HG02970 (cell line): ENCODE results near the gene RO60.

Experiments used
- ATAC-seq: cut with Tn5 transposase; IDR thresholded peaks from one replicate; pipeline ENCODE4 v1.9.1; 2021; ENCODE audit warnings: mild to moderate bottlenecking, moderate library complexity, moderate number of reproducible peaks; ENCODE audit not compliant: unreplicated experiment, low FRiP score

The RO60 gene

DNA sequence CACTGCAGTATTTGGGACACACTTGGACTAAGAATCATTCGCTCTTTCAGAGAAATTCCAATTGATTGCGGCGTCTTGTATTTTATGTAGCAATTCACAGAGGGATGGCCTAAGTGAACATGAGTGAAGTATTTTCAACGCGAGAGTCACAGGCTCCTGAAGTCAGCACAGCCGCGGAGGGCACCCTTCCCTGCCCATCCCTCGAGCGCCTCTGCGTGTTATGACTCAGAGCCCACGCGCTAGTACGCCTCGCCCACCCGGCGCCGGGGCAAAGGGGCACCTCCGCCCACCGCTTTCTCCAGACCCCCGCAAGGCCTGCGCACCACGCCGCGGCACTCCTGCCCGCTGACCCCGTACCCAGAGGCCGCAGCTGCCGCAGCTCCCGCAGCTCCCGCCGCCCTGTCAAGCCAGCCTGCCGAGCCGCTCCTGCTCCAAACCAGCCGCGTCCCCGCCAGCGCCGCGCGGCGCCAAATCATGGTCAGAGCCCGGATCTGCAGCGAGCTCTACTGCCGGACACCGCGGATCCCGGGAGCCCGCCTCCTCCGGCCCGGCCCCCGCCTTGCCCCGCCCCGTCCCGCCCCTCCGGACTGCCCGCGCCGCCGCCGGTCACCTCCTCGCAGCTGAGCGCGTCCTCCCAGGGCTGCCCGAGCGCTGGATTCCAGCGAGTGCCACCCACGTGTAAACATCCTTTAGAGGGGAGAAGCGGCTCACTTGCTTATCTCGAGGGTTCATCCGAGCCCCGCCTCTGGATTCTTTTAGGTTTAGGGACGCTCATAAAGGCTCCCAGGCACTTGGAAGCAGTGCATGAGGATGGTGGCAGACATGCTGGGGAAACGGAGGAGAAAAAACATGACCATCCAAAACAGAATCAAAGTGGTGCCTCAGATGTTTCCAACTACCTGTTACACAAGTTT lies 45.8 kb downstream of the RO60 start, which contains the start of gene GLRX2:
TSS of gene GLRX2 (minus strand) at position 508 of the 914 bp plus-strand sequence. CDS start at position 476, 32 bp downstream.
- peak; percentile 88 for ATAC-seq

DNA sequence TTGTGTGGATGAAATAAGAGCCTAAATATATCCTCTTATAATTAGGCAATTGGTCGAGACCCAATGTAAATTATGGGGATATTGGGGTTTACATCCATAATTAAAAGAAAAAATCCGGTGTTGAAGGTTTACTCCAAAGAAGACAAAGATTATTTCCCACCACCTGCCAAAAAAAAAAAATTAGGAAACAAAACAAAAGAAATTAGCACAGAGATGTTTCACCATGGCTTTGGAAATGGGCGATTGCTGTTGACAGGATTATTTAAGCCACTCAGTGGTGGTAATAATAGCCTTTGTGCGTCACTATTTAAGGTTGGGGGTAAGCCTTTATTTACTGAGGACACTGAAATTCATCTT lies 46.4 kb downstream of the RO60 start:
- no peak for ATAC-seq

DNA sequence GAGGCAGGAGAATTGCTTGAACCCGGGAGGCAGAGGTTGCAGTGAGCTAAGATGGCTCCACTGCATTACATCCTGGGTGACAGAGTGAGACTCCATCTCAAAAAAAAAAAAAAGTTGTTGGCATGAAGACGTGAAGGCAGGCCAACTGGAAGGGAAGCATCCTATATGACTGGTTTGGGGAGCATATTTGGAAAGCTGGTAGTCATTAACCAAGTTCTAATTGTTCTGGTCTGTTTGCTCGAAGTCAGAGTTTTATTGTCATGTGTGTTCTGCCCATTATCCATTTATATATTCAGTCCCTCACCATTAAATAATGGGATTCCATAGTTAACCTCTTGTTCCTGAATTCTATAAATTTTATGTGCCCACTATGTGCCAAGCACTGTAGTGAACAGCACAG lies 49.1 kb downstream of the RO60 start:
- ATAC-seq: no peak
